Panc1 (cell line): ENCODE results near the gene GJD4.

Source experiments
- CTCF ChIP-seq: fragments of 450-650 bp; IDR thresholded peaks from 2 replicates; pipeline ENCODE4 v1.5.1; 2017; ENCODE audit warnings: mild to moderate bottlenecking
- POLR2AphosphoS5 ChIP-seq: IDR thresholded peaks from 2 replicates; pipeline ENCODE4 v1.6.1; 2012; ENCODE audit warnings: mild to moderate bottlenecking, low read depth, low read length, moderate library complexity
- SIN3A ChIP-seq: IDR thresholded peaks from 2 replicates; pipeline ENCODE4 v1.6.1; 2012; ENCODE audit warnings: low read depth, mild to moderate bottlenecking, low read length, moderate library complexity, borderline replicate concordance; ENCODE audit not compliant: insufficient read depth

DNA sequence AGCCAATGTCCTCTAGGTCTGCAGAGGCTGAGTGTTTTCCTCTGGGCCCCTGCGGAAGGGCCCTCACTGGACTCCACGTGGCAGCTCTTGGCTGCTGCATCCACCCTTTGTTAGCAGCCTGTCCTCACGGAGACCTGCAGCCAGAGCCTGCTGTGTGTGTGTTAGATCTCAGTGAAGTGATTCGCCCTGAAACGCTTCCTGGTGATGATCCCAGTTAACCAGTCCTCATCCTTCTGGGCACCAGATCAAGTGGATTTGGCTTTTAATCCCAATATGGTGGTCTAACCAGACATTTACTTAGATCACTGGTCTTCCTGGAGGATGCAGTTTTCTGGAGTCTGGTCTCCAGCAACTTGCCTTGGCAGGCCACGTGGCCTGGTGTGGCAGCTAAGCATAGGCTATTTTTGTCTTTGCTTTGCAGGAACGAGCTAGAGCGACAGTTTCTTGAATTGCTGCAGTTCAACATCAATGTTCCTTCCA lies 39.5 kb upstream of the GJD4 start:
- TF ChIP-seq CTCF (no peak), SIN3A (no peak), POLR2AphosphoS5 (no peak)
